ENCODE data around the gene TLCD5. TPM values are rescaled to one million over a fixed set of nuclear protein-coding genes. Genes with fewer than 3 reads are reported as not detected.

The TLCD5 gene
- total and polyA plus RNA-seq, 7 donors: 0.60 to 7.2 (median 3.7) TPM; not detected in 1

- Histone ChIP-seq H3K4me3 (no peak overlapping the region), H3K27ac (no peak overlapping the region), H3K4me1 (no peaks in the 10 kb centered on the region), H3K9me3 (no peaks in the 10 kb centered on the region), H3K36me3 (no peaks in the 10 kb centered on the region), H3K27me3 (peaks cover 0 to 32% (median 6%) of the 10 kb centered on the region in 3 donors)
- DNase-seq: no peak
- 72 to 80% methylated on average over 5 of the region's 5 CpGs for WGBS, 2 donors
- TF ChIP-seq POLR2AphosphoS5 (IDR thresholded peaks at IDR 0.05) (no peak), CTCF (IDR thresholded peaks at IDR 0.05) (no peak), EP300 (IDR thresholded peaks at IDR 0.05) (no peak), POLR2A (IDR thresholded peaks at IDR 0.05) (no peak)
- intact Hi-C loops (cut with DNase I): no loop called here
Measured at GRCh38 chr11:120293038-120293800, 31.9 kb upstream of the TLCD5 start.

GRCh38 chr11:120294096-120294495, 31.0 kb upstream of the TLCD5 start:
- H3K9me3 ChIP-seq: no peaks in the 10 kb centered on the region
- H3K27ac ChIP-seq: no peak overlapping the region
- intact Hi-C loops (cut with DNase I): no loop called here
- H3K4me1 ChIP-seq: no peaks in the 10 kb centered on the region
- H3K4me3 ChIP-seq: no peak overlapping the region
- no peaks in the 10 kb centered on the region for H3K36me3 ChIP-seq
- no peak for DNase-seq
- H3K27me3 ChIP-seq: peaks cover 0 to 32% (median 6%) of the 10 kb centered on the region in 3 donors
- TF ChIP-seq POLR2AphosphoS5 (IDR thresholded peaks at IDR 0.05): no peak
- WGBS, 2 donors: 57 to 77% methylated on average over 5 of the region's 5 CpGs

- intact Hi-C loops (cut with DNase I): no loop called here
- Histone ChIP-seq H3K27me3 (peaks cover 0 to 32% (median 6%) of the 10 kb centered on the region in 3 donors), H3K27ac (no peak overlapping the region), H3K9me3 (no peaks in the 10 kb centered on the region), H3K4me3 (no peak overlapping the region), H3K36me3 (no peaks in the 10 kb centered on the region), H3K4me1 (no peaks in the 10 kb centered on the region)
- DNase-seq: no peak
- no peak for TF ChIP-seq EP300 (IDR thresholded peaks at IDR 0.05)
- TF ChIP-seq CTCF (IDR thresholded peaks at IDR 0.05): no peak
- TF ChIP-seq POLR2AphosphoS5 (IDR thresholded peaks at IDR 0.05): no peak
- no peak for TF ChIP-seq POLR2A (IDR thresholded peaks at IDR 0.05)
- WGBS, 2 donors: 15 to 43% methylated on average over 4 of the region's 4 CpGs
Measured at GRCh38 chr11:120295099-120295498, 30.0 kb upstream of the TLCD5 start.

GRCh38 chr11:120296554-120296953, 28.5 kb upstream of the TLCD5 start:
- no peaks in the 10 kb centered on the region for H3K4me1 ChIP-seq
- no peaks in the 10 kb centered on the region for H3K36me3 ChIP-seq
- no peaks in the 10 kb centered on the region for H3K9me3 ChIP-seq
- H3K4me3 ChIP-seq: no peak overlapping the region
- no peak for DNase-seq
- intact Hi-C loops (cut with DNase I): no loop called here
- 96 to 98% methylated on average over 5 of the region's 5 CpGs for WGBS, 2 donors
- no peak for TF ChIP-seq POLR2A (IDR thresholded peaks at IDR 0.05)
- no peak for TF ChIP-seq EP300 (IDR thresholded peaks at IDR 0.05)
- no peak for TF ChIP-seq POLR2AphosphoS5 (IDR thresholded peaks at IDR 0.05)
- TF ChIP-seq CTCF (IDR thresholded peaks at IDR 0.05): no peak
- peaks cover 0 to 32% (median 6%) of the 10 kb centered on the region in 3 donors for H3K27me3 ChIP-seq
- H3K27ac ChIP-seq: no peak overlapping the region

GRCh38 chr11:120298461-120298860, 26.6 kb upstream of the TLCD5 start:
- H3K4me1 ChIP-seq: no peaks in the 10 kb centered on the region
- DNase-seq: no peak
- H3K36me3 ChIP-seq: no peaks in the 10 kb centered on the region
- 81 to 94% methylated on average over 5 of the region's 5 CpGs for WGBS, 2 donors
- no peak overlapping the region for H3K4me3 ChIP-seq
- no peak overlapping the region for H3K27ac ChIP-seq
- TF ChIP-seq CTCF (IDR thresholded peaks at IDR 0.05): no peak
- no peak for TF ChIP-seq EP300 (IDR thresholded peaks at IDR 0.05)
- TF ChIP-seq POLR2A (IDR thresholded peaks at IDR 0.05): no peak
- TF ChIP-seq POLR2AphosphoS5 (IDR thresholded peaks at IDR 0.05): no peak
- peaks cover 0 to 26% (median 6%) of the 10 kb centered on the region in 3 donors for H3K27me3 ChIP-seq
- intact Hi-C loops (cut with DNase I): no loop called here
- no peaks in the 10 kb centered on the region for H3K9me3 ChIP-seq
